HG03045 (cell line): ENCODE data around the gene PIK3AP1.
"Not testable (repeated sequence)": the region's sequence is repeated elsewhere in the genome, so short reads cannot be mapped to it uniquely, and the experiment has no call there.

Experiments
- ATAC-seq: cut with Tn5 transposase; IDR thresholded peaks from one replicate; pipeline ENCODE4 v1.9.1; 2021; ENCODE audit warnings: mild to moderate bottlenecking, moderate library complexity; ENCODE audit not compliant: unreplicated experiment

The PIK3AP1 gene

GRCh38 chr10:96699613-96700012, 20.7 kb downstream of the PIK3AP1 start:
- ATAC-seq = no peak

DNA sequence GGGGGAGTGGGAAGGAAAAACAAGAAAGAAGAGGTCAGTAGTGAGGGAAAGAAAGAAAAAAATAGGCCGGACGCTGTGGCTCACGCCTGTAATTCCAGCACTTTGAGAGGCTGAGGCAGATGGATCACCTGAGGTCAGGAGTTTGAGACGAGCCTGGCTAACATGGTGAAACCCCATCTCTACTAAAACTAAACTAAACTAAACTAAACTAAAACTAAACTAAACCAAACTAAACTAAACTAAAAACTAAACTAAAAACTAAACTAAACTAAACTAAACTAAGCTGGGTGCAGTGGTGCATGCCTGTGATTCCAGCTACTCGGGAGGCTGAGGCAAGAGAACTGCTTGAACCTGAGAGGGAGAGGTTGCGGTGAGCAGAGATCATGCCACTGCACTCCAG, 22.0 kb downstream of the PIK3AP1 start:
- not testable (repeated sequence) for ATAC-seq

GRCh38 chr10:96697438-96697837, 22.9 kb downstream of the PIK3AP1 start:
- no peak for ATAC-seq

DNA sequence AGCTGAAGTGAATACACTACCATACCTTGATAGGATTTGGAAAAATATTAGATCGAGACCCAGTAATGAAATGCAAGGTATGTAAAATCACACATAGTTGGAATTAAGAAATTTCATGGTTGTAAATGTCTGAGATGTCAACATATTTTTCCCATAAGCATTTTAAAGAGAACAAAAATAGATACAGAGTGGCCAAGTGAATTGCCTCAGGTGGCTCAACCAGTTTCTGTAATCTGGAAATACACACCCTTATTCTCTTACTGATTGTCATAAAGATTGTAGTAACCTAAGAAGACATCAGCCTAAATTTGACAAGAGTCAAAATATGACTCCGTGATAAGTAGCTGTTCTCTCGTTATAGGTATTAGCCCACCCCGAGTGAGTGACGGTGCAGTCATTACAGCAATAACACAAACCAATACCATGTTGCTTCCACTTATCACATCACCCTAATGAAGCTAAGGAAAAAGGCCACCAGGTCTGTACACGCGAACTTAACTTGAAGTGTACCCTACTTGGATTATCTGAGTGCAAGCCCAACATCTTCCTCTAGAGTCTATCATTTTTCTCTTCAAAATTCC, 23.4 kb downstream of the PIK3AP1 start:
- no peak for ATAC-seq

GRCh38 chr10:96695975-96696634, 24.2 kb downstream of the PIK3AP1 start:
- ATAC-seq = no peak

GRCh38 chr10:96695366-96695765, 24.9 kb downstream of the PIK3AP1 start:
- ATAC-seq = no peak

DNA sequence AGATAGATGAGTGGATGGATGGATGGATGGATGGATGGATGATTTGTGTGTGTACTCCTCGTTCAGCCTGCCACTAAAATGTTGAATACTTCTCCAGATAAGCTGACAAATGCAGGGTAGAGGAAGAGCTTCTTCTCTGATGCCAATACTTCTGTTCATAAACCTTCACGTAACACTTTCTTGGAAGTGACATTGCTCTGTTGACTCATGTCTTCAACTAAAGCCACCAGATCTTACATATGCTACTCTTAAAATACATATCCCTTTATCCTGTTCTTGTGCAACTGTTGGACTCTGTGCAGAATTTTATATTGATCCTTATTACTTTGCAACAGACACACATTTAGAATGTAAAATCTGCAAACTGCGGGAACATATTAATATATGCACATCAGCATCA, 26.9 kb downstream of the PIK3AP1 start:
- ATAC-seq = no peak

DNA sequence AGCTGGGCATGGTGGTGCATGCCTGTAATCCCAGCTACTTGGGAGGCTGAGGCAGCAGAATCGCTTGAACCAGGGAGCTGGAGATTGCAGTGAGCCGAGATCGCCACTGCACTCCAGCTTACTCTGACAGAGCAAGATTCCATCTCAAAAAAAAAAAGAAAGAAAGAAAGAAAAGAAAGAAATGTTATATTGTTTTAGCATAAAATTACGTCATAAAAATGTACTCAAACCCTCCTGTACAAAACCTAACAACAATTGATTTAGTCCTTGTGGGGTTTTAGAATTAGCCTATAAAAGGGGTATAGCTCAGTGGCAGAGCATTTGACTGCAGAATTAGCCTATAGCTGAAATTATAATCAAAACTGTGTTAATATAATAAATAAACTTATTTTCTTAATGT, 27.9 kb downstream of the PIK3AP1 start:
- no peak for ATAC-seq

GRCh38 chr10:96691761-96692160, 28.6 kb downstream of the PIK3AP1 start:
- ATAC-seq = no peak

DNA sequence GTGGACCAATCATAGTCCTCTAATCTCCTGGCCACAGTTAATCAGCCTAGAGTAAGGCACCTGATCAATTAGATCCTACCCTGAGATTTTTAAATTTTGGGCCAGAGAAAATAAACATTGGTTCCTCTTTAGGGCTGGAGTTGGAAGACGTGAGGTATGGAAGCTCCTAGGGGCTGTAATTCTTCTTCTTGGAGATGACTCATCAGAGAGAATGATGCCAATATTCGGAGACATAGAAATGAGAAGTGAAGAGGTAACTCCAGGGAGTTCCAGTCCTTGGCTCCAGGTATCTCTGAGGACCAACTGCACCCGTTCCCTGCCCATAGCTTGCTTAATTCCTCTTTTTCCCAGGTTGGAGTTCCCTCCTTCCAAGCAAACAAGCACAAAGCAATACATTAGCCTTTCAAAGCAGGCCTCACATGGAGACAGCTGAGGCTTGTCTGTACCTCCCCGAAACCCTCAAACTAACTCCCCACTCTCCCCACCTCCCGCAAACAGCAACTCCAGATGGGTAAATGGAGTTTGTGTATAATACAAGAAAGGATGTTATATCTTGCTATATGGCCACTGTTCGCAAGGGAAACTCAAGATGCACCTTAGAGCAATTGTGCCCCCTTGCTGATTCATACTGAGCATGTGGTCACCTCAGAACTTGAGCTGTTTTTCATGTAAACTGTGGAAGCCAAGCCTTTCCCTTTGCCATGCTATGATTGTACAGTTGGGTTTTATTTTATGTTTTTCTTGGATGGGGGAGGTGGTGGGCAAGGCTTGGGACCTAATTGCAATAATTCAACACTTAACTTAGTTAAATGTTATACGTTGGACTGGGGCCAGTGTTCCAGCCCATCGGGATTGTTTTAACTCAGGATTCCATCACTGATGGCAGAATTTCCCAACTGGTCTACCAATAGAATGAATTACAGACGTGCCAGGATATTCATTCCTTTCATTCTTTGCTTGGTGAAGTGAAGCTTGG, 29.3 kb downstream of the PIK3AP1 start:
- ATAC-seq = no peak

DNA sequence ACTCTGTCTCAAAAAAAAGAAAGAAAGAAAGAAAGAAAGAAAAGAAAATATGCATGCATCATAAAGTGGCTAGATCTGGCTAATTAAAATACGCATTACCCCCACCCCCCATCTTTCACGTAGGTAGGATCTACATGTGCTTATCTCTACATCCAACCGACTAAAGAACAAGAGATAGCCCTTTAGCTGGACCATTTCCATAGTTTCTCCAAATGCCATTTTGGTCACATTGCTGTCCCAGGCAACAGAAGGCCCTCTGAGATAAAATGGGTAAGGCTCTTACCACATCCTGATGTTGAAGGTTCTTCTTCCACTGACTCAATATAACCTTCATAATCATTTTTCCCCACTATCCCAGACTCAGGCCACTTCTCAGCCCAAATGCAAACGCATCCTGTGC, 31.5 kb downstream of the PIK3AP1 start:
- no peak for ATAC-seq

DNA sequence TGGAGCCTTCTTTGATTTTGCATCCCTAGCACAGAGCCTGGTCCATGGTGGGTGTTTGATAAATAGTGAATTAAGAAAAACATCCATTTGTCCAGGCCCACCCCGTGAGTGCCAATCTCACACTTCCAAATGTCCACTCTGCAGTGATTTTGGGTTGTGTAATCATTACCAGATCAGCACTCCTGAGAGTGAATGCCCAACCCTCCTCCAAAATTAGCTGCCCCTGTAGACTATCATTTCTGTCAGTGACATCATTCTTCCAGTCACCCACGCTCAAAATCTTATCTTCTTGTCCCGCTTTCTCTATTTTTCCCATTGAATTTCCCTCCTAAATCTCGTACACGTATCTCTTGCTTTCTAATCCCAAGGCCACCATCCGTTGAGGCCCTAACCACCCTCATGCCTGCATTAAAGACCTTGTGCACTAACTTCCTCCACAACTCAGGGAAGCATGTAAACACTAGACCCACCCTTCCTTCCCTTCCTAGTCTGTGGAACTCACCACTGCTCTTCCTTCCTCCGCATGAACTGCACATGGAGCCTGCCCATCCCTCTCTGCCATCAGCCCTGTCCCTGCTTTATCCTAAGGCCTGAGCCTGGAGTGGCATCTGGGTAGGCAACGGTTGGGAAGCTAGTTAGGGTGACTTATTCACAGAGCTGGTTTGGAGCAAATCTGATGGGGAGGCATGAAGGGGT, 32.8 kb downstream of the PIK3AP1 start:
- ATAC-seq = no peak

GRCh38 chr10:96686514-96686913, 33.8 kb downstream of the PIK3AP1 start:
- ATAC-seq = no peak

DNA sequence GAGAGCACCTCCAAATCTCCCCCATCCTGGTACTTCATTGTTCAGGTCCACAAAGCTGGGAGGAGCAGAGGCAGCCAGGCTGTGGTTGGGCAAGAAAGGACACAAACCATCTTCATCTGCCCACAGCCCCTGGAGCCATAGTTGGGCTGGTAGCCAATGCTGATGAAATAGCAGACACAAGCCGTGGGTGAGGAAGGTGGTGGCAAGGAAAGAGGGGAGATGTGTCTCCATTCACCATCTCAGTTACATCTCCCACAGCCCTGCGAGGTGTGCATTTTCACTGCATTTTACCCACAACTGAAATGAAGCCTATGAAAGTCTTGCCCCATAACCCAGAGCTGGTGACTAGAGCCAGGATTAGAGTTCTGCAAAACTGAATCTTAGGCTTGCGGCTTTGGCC, 35.0 kb downstream of the PIK3AP1 start:
- ATAC-seq = no peak

- no peak for ATAC-seq
Measured at GRCh38 chr10:96684826-96685225, 35.5 kb downstream of the PIK3AP1 start.

DNA sequence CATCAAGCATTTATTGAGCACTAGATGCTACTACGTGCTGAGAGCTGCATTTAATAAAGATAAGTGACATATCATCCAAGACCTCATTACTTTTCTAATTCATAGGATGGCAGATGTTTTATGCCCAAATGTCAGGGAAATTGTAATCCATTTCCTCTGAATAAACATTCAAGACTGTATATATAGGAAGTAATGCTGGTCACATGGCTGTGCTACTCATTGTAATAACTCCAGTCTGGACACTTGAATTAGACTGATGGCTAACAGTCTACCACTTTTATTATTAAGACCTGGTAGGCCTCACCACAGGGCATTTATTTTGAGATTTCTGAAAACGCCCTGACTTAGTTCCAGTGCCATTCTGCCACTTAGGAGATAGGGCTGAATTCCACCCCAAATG, 36.6 kb downstream of the PIK3AP1 start:
- ATAC-seq = no peak

GRCh38 chr10:96683065-96683464, 37.2 kb downstream of the PIK3AP1 start:
- no peak for ATAC-seq

GRCh38 chr10:96681524-96681923, 38.8 kb downstream of the PIK3AP1 start:
- ATAC-seq = no peak

GRCh38 chr10:96680463-96680862, 39.9 kb downstream of the PIK3AP1 start:
- not testable (repeated sequence) for ATAC-seq

DNA sequence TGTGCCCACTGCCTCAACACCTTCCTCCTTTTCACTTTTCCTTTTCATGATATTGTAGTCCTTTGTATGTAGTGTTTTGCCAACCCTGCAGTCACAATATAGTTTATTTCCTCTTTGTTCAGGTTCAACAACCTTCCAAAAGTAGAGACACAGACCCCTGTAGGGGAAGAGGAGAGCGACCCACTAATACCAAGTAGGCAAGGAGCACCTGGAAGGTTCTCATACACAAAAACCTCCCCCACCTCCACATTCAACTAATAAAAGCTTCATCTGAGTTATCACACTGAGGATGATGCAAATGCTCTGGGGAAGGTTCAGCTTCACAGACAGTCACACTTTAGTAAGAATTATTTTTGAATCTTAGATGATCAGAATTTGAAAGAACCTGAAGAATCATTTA, 41.6 kb downstream of the PIK3AP1 start:
- no peak for ATAC-seq
